ENCODE data around the gene ADORA2B.

ADORA2B gene

DNA sequence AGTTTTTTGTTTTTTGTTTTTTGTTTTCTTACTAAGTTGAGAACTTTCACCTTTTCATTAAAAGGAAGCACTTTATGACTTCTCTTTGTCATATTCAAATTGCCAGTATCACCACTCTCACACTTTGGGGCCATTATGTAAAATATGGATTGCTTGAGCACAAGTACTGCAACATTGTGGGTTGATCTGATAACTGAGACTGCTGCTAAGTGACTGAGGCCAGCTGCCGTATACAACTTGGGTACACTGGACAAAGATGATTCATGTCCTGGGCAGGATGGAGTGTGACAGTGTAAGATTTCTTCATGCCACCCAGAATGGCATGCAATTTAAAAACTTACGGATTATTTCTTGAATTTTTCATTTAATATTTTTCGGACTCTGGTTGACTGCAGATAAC lies 62.5 kb downstream of the ADORA2B start:
- H3K36me3 ChIP-seq (ENCODE audit: control insufficient read depth, low read length) = peaks cover 93% of the 10 kb centered on the region
- no peaks in the 10 kb centered on the region; the same call in 1 of the 2 replicates for H3K4me1 ChIP-seq (ENCODE audit: control insufficient read depth, low read length)
- H4K20me1 ChIP-seq (ENCODE audit: control insufficient read depth, insufficient read depth, low read depth, low read length) = peaks cover 3% of the 10 kb centered on the region; the same call in 1 of the 2 replicates
- H3K27me3 ChIP-seq (ENCODE audit: control insufficient read depth, low read length) = no peaks in the 10 kb centered on the region
- no peak for TF ChIP-seq EZH2phosphoT487 (IDR thresholded peaks at IDR 0.05; ENCODE audit: borderline replicate concordance, low read length)
- TF ChIP-seq, protein P1, sequence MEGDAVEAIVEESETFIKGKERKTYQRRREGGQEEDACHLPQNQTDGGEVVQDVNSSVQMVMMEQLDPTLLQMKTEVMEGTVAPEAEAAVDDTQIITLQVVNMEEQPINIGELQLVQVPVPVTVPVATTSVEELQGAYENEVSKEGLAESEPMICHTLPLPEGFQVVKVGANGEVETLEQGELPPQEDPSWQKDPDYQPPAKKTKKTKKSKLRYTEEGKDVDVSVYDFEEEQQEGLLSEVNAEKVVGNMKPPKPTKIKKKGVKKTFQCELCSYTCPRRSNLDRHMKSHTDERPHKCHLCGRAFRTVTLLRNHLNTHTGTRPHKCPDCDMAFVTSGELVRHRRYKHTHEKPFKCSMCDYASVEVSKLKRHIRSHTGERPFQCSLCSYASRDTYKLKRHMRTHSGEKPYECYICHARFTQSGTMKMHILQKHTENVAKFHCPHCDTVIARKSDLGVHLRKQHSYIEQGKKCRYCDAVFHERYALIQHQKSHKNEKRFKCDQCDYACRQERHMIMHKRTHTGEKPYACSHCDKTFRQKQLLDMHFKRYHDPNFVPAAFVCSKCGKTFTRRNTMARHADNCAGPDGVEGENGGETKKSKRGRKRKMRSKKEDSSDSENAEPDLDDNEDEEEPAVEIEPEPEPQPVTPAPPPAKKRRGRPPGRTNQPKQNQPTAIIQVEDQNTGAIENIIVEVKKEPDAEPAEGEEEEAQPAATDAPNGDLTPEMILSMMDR (IDR thresholded peaks at IDR 0.05; ENCODE audit: low read depth, low read length, poor library complexity, severe bottlenecking) = no peak
- H3K9me3 ChIP-seq (ENCODE audit: control insufficient read depth, insufficient read depth, low read length) = no peaks in the 10 kb centered on the region
- peaks cover 39% of the 10 kb centered on the region for H3K79me2 ChIP-seq (ENCODE audit: control insufficient read depth, low read length)
- H3F3A ChIP-seq (ENCODE audit: control insufficient read depth, insufficient read depth) = no peaks in the 10 kb centered on the region
- no peak overlapping the region for H3K4me2 ChIP-seq (ENCODE audit: low read length)
- H3K4me3 ChIP-seq (ENCODE audit: low read length) = no peak overlapping the region
- no peak overlapping the region for H3K27ac ChIP-seq (ENCODE audit: low read depth, low read length)
- no peaks in the 10 kb centered on the region for H3K9me2 ChIP-seq (replicated peaks; ENCODE audit: control insufficient read depth, low read length)

DNA sequence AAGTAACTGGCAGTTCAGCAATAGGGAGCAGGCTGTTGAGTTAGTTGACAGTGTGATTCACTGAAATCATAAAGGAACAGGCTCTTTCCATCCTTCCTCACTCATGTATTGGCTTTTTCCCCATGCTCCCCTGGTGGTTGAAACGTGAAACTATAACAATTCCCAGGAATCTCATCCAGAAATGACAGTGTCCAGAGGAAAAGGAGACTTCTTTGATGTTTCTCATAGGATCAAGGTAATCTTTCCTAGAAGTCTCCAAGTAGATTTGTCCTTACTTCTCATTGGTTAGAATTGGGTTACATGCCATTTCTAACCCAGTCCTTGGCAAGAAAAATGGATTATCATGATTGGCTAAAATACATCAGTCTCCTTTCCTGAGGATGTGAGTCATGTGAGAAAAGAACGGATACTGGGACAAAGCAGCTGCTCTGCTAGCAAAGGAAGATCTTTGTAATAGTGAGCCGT lies 69.0 kb downstream of the ADORA2B start:
- TF ChIP-seq EZH2phosphoT487 (IDR thresholded peaks at IDR 0.05; ENCODE audit: borderline replicate concordance, low read length) = no peak
- TF ChIP-seq, protein P1 (IDR thresholded peaks at IDR 0.05; ENCODE audit: low read depth, low read length, poor library complexity, severe bottlenecking) = no peak
- no peaks in the 10 kb centered on the region for H3K4me1 ChIP-seq (ENCODE audit: control insufficient read depth, low read length)
- peaks cover 5% of the 10 kb centered on the region; the same call in 1 of the 2 replicates for H3F3A ChIP-seq (ENCODE audit: control insufficient read depth, insufficient read depth)
- H3K36me3 ChIP-seq (ENCODE audit: control insufficient read depth, low read length) = peaks cover 80% of the 10 kb centered on the region
- H3K79me2 ChIP-seq (ENCODE audit: control insufficient read depth, low read length) = peaks cover 56% of the 10 kb centered on the region
- H3K4me2 ChIP-seq (ENCODE audit: low read length) = no peak overlapping the region
- H4K20me1 ChIP-seq (ENCODE audit: control insufficient read depth, insufficient read depth, low read depth, low read length) = peaks cover 3% of the 10 kb centered on the region; the same call in 1 of the 2 replicates
- no peaks in the 10 kb centered on the region for H3K27me3 ChIP-seq (ENCODE audit: control insufficient read depth, low read length)
- H3K9me2 ChIP-seq (replicated peaks; ENCODE audit: control insufficient read depth, low read length) = no peaks in the 10 kb centered on the region
- no peak overlapping the region for H3K27ac ChIP-seq (ENCODE audit: low read depth, low read length)
- H3K4me3 ChIP-seq (ENCODE audit: low read length) = no peak overlapping the region
- H3K9me3 ChIP-seq (ENCODE audit: control insufficient read depth, insufficient read depth, low read length) = no peaks in the 10 kb centered on the region

DNA sequence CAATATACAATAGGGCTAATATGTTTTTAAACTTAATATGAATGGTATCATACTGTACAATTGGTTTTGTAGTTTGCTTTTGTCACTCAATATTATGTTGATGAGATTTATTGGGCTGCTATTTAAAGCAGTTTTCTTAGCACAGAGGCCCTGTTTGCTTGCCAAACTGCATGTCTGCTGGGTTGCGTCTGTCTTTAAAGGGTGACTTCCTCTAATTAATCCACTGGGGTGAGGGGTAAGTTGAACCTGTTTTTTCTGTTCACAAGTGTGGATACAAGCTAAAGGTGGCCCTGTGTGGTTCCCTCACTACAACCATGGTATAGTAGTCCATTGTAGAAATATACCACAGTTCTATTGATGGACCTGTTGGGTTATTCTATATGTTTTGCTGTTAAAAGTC lies 74.4 kb downstream of the ADORA2B start:
- Histone ChIP-seq H3K36me3 (ENCODE audit: control insufficient read depth, low read length) (peaks cover 79% of the 10 kb centered on the region), H3K79me2 (ENCODE audit: control insufficient read depth, low read length) (peaks cover 72% of the 10 kb centered on the region), H4K20me1 (ENCODE audit: control insufficient read depth, insufficient read depth, low read depth, low read length) (peaks cover 7% of the 10 kb centered on the region), H3K9me2 (replicated peaks; ENCODE audit: control insufficient read depth, low read length) (no peaks in the 10 kb centered on the region), H3K4me3 (ENCODE audit: low read length) (no peak overlapping the region), H3K9me3 (ENCODE audit: control insufficient read depth, insufficient read depth, low read length) (no peaks in the 10 kb centered on the region), H3K27me3 (ENCODE audit: control insufficient read depth, low read length) (no peaks in the 10 kb centered on the region), H3F3A (ENCODE audit: control insufficient read depth, insufficient read depth) (peaks cover 5% of the 10 kb centered on the region; the same call in 1 of the 2 replicates), H3K4me2 (ENCODE audit: low read length) (no peak overlapping the region), H3K27ac (ENCODE audit: low read depth, low read length) (no peak overlapping the region), H3K4me1 (ENCODE audit: control insufficient read depth, low read length) (no peaks in the 10 kb centered on the region)
- no peak for TF ChIP-seq EZH2phosphoT487 (IDR thresholded peaks at IDR 0.05; ENCODE audit: borderline replicate concordance, low read length)
- TF ChIP-seq, protein P1 (IDR thresholded peaks at IDR 0.05; ENCODE audit: low read depth, low read length, poor library complexity, severe bottlenecking) = no peak
